K562 (cell line): ENCODE results near the gene XRCC2. TPM values are rescaled to one million over a fixed set of nuclear protein-coding genes. Genes with fewer than 3 reads are reported as not detected.
A peak's percentile ranks its signal among the peaks of the same experiment; 100 is the strongest.

ENCODE experiments used
- ATAC-seq: fragments of 200-7000 bp; cut with Tn5 transposase; 3 replicates; pipeline ENCODE4 v1.9.1; 2020; ENCODE audit warnings: moderate library complexity
- BruUV-seq: library from RNA; stranded (reverse); fragments of 400-500 nt; replicated peaks from 2 replicates; lab custom pipeline; 2021; lab: Mats Ljungman, UMichigan
- CTCF ChIA-PET: fragments of 300-600 bp; formaldehyde crosslinking; extraction: SDS; loops from one replicate; lab custom pipeline; 2021; ENCODE audit warnings: low intra/inter-chr PET ratio; lab: Yijun Ruan, JAX
- POLR2A ChIA-PET: fragments of 300-600, 350-650 bp; sonication (Branson Sonifier 250); formaldehyde crosslinking; extraction: SDS; loops from one replicate; lab custom pipeline; 2021; ENCODE audit warnings: antibody characterized with exemption, inconsistent platforms; lab: Yijun Ruan, JAX
- DNase-seq, 4 experiments: peaks; one replicate each; pipeline versions ENCODE4 v3.0.0 to v3.0.0-alpha.2; 2011 to 2018; ENCODE audit warnings: low spot score in 3 of 4, mixed read lengths in 3 of 4; ENCODE audit errors: extremely low read depth in 1 of 4
- FAIRE-seq: peaks from 2 replicates; lab custom pipeline; 2011; peaks lifted over from hg19 to GRCh38; lab: Jason Lieb, UNC
- H2AFZ ChIP-seq: 2 replicates; pipeline ENCODE4 v1.6.0; 2011; ENCODE audit warnings: low read depth, low read length, control low read depth, inconsistent platforms
- H3K27ac ChIP-seq: fragments of 200-600 bp; 3 replicates; pipeline ENCODE4 v1.8.0; 2011; ENCODE audit warnings: low read depth, mild to moderate bottlenecking, control low read depth, inconsistent platforms, low read length, moderate library complexity, mixed read lengths; ENCODE audit errors: extremely low read depth
- H3K27me3 ChIP-seq, 2 experiments: fragments of 300-600 bp in 1 of 2; 2 replicates in 1 of 2; 3 replicates in 1 of 2; pipeline versions ENCODE4 v1.6.0 to v1.8.0; 2011; ENCODE audit warnings: inconsistent platforms in 2 of 2, low read length in 2 of 2, mild to moderate bottlenecking in 1 of 2, mixed read lengths in 1 of 2, moderate library complexity in 1 of 2; ENCODE audit not compliant: control insufficient read depth in 2 of 2, insufficient read depth in 2 of 2
- H3K36me3 ChIP-seq: fragments of 300-600 bp; 3 replicates; pipeline ENCODE4 v1.8.0; 2011; ENCODE audit warnings: mild to moderate bottlenecking, low read length, inconsistent platforms; ENCODE audit not compliant: control insufficient read depth, insufficient read depth
- H3K4me1 ChIP-seq, 2 experiments: fragments of 200-600 bp in 1 of 2; replicated peaks in 1 of 2; 2 replicates in 1 of 2; 3 replicates in 1 of 2; pipeline versions ENCODE4 v1.5.1 to v1.8.0; 2011; ENCODE audit warnings: inconsistent platforms in 2 of 2, low read length in 2 of 2, mild to moderate bottlenecking in 1 of 2, mixed read lengths in 1 of 2, moderate library complexity in 1 of 2; ENCODE audit not compliant: control insufficient read depth in 2 of 2, insufficient read depth in 2 of 2
- H3K4me2 ChIP-seq: 2 replicates; pipeline ENCODE4 v1.6.1; 2011; ENCODE audit warnings: low read length, control low read depth, inconsistent platforms, mixed read lengths; ENCODE audit not compliant: insufficient read depth
- H3K4me3 ChIP-seq: fragments of 200-600 bp; sonication (generic), shearing (Covaris generic); 2 replicates; pipeline ENCODE4 v1.5.1; 2016; ENCODE audit warnings: control low read depth, inconsistent platforms
- H3K79me2 ChIP-seq: fragments of 200-600 bp; 3 replicates; pipeline ENCODE4 v1.8.0; 2011; ENCODE audit warnings: low read length, inconsistent platforms; ENCODE audit not compliant: control insufficient read depth, insufficient read depth
- H3K9ac ChIP-seq, 2 experiments: 2 replicates each; pipeline versions ENCODE4 v1.6.0 to v1.6.1; 2011; ENCODE audit warnings: low read depth in 2 of 2, low read length in 2 of 2, control low read depth in 1 of 2, inconsistent platforms in 1 of 2, mild to moderate bottlenecking in 1 of 2, mixed read lengths in 1 of 2; ENCODE audit not compliant: insufficient read depth in 1 of 2
- H3K9me1 ChIP-seq: one replicate; pipeline ENCODE4 v1.6.0; 2011; ENCODE audit warnings: inconsistent platforms, mild to moderate bottlenecking, low read length, moderate library complexity; ENCODE audit not compliant: control insufficient read depth, insufficient read depth
- H3K9me3 ChIP-seq: replicated peaks from 2 replicates; pipeline ENCODE4 v1.5.1; 2011; ENCODE audit warnings: low read depth, low read length, inconsistent platforms; ENCODE audit not compliant: control insufficient read depth, insufficient read depth
- H4K20me1 ChIP-seq: replicated peaks from 2 replicates; pipeline ENCODE4 v1.6.1; 2011; ENCODE audit warnings: low read length, inconsistent platforms, mixed read lengths; ENCODE audit not compliant: control insufficient read depth, insufficient read depth
- CEBPB ChIP-seq: fragments of 450-650 bp; IDR thresholded peaks from 2 replicates; pipeline ENCODE4 v1.6.1; 2016; ENCODE audit warnings: missing genetic modification characterization, missing compliant biosample characterization
- L3MBTL2 ChIP-seq: fragments of 450-650 bp; IDR thresholded peaks from 2 replicates; pipeline ENCODE4 v1.6.1; 2016; ENCODE audit warnings: mild to moderate bottlenecking, moderate library complexity
- MAZ ChIP-seq, 2 experiments: fragments of 450-650 bp in 1 of 2; sonication (generic) in 1 of 2; formaldehyde crosslinking; IDR thresholded peaks in 1 of 2; conservative IDR thresholded peaks in 1 of 2; 2 replicates each; pipeline versions ENCODE4 v1.4.0 to v1.5.0; 2020; ENCODE audit warnings: mild to moderate bottlenecking in 1 of 2, missing genetic modification reagents in 1 of 2
- POLR2AphosphoS2 ChIP-seq: IDR thresholded peaks from 2 replicates; pipeline ENCODE4 v1.6.1; 2012; ENCODE audit warnings: low read length, improper control_type of control experiment
- TBL1XR1 ChIP-seq, 2 experiments: IDR thresholded peaks; 2 replicates each; pipeline ENCODE4 v1.6.1; 2012; ENCODE audit warnings: improper control_type of control experiment in 2 of 2, low read length in 2 of 2, mild to moderate bottlenecking in 1 of 2
- TCFL5 ChIP-seq: fragments of 250-450 bp; sonication (Bioruptor Pico); conservative IDR thresholded peaks from 2 replicates; pipeline ENCODE4 v1.6.1; 2021; ENCODE audit warnings: mild to moderate bottlenecking, moderate library complexity, matching md5 sums
- TEAD2 ChIP-seq: fragments of 450-650 bp; IDR thresholded peaks from 2 replicates; pipeline ENCODE4 v1.6.1; 2016; ENCODE audit warnings: missing genetic modification characterization, control low read depth, missing compliant biosample characterization
- ZNF444 ChIP-seq: fragments of 250-450 bp; sonication (Bioruptor Pico); IDR thresholded peaks from 2 replicates; pipeline ENCODE4 v1.4.0; 2020; ENCODE audit warnings: mild to moderate bottlenecking, moderate library complexity
- WGBS: fragments of 100-300 bp; shearing (Covaris generic); methylation state at CpG from one replicate; pipeline ENCODE4 v1.1.6; 2016; ENCODE audit warnings: low coverage, mixed read lengths; ENCODE audit not compliant: insufficient coverage; ENCODE audit errors: missing lambda C conversion rate; 5-methylcytosine and 5-hydroxymethylcytosine counted together
- in situ Hi-C: fragments of 300-500 bp; cut with MboI; formaldehyde crosslinking; loops from 4 replicates; pipeline ENCODE4 v1.15.0; 2018; ENCODE audit warnings: inconsistent platforms, mixed read lengths
- intact Hi-C: fragments of 100-400 bp; cut with micrococcal nuclease; formaldehyde crosslinking; loops from 2 replicates; pipeline ENCODE4 v1.14.2; 2022
- polyA plus RNA-seq, 8 experiments: library from polyadenylated mRNA; depleted of rRNA in 4 of 8; stranded (reverse) in 5 of 8; unstranded in 3 of 8; fragments of >200 nt; fragmentation: Nextera tagmentation in 2 of 8; fragmentation: Illumina TruSeq in 1 of 8; extraction: Ambion mirVana in 2 of 8; extraction: Trizol in 1 of 8; gene quantifications; 2 replicates each; pipeline versions ENCODE4 v1.2.1 to v1.2.3, GENCODE V29; 2011 to 2014; ENCODE audit warnings: inconsistent platforms in 1 of 8, missing spikeins in 1 of 8
- total RNA-seq, 7 experiments: library from RNA; depleted of rRNA in 6 of 7; stranded (reverse); fragments of >200 nt in 6 of 7; fragmentation: Illumina TruSeq in 2 of 7; extraction: Trizol in 2 of 7; gene quantifications; 2 replicates each; pipeline versions ENCODE4 v1.2.1 to v1.2.3, GENCODE V29; 2011 to 2021; ENCODE audit warnings: low replicate concordance in 1 of 7
- TF ChIP-seq, protein P1 (sequence below): fragments of 250-450 bp; sonication (Bioruptor Pico); IDR thresholded peaks from 2 replicates; pipeline ENCODE4 v1.8.0; 2021; ENCODE audit warnings: mild to moderate bottlenecking, moderate library complexity
- TF ChIP-seq, protein P2 (sequence below): sonication (generic); formaldehyde crosslinking; IDR thresholded peaks from 2 replicates; pipeline ENCODE4 v1.8.1; 2023; ENCODE audit warnings: mild to moderate bottlenecking, missing genetic modification reagents

The XRCC2 gene
- total and polyA plus RNA-seq, 9 of the 15 experiments (the other 6 are each of a cell fraction or from before 2014, with no cell fraction given) = 16.2 to 58.0 (median 39.8) TPM

DNA sequence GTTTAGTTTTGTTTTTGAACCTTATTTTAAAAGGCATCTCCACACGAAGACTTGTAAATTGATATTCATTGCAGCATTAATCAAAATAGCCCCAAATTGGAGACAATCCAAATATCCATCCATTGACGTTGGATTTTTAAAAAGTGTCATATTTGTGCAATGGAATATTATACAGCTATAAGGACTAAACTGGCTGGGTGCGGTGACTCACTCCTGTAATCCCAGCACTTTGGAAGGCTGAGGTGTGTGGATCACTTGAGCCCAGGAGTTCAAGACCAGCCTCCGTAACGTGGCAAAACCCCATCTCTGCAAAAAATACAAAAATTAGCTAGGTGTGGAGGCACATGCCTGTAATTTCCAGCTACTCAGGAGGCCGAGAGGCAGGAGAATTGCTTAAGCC, 35.1 kb downstream of the XRCC2 start:
- no peaks in the 10 kb centered on the region; a peak in 1 of 5 replicates for H3K27me3 ChIP-seq
- BruUV-seq = no TSS peak
- no peaks in the 10 kb centered on the region for H3K9me1 ChIP-seq
- no peak overlapping the region for H2AFZ ChIP-seq
- H3K9me3 ChIP-seq = 0 out of 2 replicates have a peak, but pooled peaks cover 4% of the 10 kb centered on the region
- H3K36me3 ChIP-seq = peaks cover under 1% of the 10 kb centered on the region; the same call in 1 of the 3 replicates
- in situ Hi-C loops = no loop called here
- TF ChIP-seq POLR2AphosphoS2 = 0 out of 2 replicates have a peak, but pooled peaks have one; percentile 53
- no peak for TF ChIP-seq L3MBTL2
- intact Hi-C loops = no loop called here
- ChIA-PET CTCF (no interaction called here), POLR2A (interaction anchor here (1.6 kb wide), 1 partner anchor 21 kb away, joined by 3 read pairs; no protein-coding TSS in a partner anchor)
- no peaks in the 10 kb centered on the region for H4K20me1 ChIP-seq
- DNase-seq (no peak), FAIRE-seq (no peak), ATAC-seq (no peak)
- H3K79me2 ChIP-seq = no peaks in the 10 kb centered on the region
- H3K27ac ChIP-seq = no peak overlapping the region
- H3K4me2 ChIP-seq = no peak overlapping the region
- H3K9ac ChIP-seq = no peak overlapping the region
- WGBS = 42% methylated on average over 6 of the region's 6 CpGs
- H3K4me1 ChIP-seq = no peaks in the 10 kb centered on the region
- no peak overlapping the region for H3K4me3 ChIP-seq

DNA sequence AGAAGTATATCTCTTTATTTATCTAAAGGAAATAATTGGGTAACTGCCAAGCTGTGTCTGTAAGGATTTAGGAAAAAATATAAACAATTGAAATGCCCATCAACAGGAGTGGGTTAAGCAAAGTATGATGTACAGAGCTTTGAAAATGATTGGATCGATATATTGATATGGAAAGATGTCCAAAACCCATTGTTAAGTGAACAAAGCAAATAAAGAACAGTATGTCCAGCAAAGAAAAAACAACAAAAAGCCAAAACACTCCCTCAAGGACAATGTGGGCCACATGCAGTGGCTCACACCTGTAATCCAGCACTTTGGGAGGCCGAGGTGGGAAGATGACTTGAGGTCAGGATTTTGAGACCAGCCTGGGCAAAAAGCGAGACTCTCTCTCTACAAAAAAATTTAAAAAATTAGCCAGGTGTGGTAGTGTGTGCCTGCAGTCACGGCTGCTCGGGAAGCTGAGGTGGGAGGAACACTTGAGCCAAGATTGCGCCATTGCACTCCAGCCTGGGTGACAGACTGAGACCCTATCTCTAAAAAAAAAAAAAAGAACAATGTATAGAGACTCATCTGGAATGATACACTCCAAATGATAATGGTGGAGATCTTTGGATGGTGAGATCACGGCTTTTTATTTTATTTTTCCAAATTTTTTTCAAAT, 37.9 kb downstream of the XRCC2 start:
- FAIRE-seq (no peak), DNase-seq (no peak), ATAC-seq (no peak)
- no peaks in the 10 kb centered on the region for H3K36me3 ChIP-seq
- no TSS peak for BruUV-seq
- H3K9me3 ChIP-seq = no peaks in the 10 kb centered on the region
- H3K4me2 ChIP-seq = no peak overlapping the region
- no peaks in the 10 kb centered on the region for H3K79me2 ChIP-seq
- no peak overlapping the region for H3K9ac ChIP-seq
- intact Hi-C loops = no loop called here
- ChIA-PET POLR2A (interaction anchor here (1.4 to 1.5 kb wide), 2 partner anchors 11 to 34 kb away, joined by 4 read pairs; no protein-coding TSS in a partner anchor), CTCF (no interaction called here)
- H3K9me1 ChIP-seq = no peaks in the 10 kb centered on the region
- TF ChIP-seq ZNF444 (CRISPR knock-in tag) (no peak), TEAD2 (tag) (no peak), MAZ (CRISPR knock-in tag; conservative IDR thresholded peaks at IDR 0.05 in 1 of 2, IDR thresholded peaks at IDR 0.05 in 1 of 2) (no peak), TCFL5 (CRISPR knock-in tag) (no peak), CEBPB (tag) (peak; percentile 55; the same call in 1 of the 2 replicates), TBL1XR1 (IDR thresholded peaks at IDR 0.05; ENCODE audit: low read length in 2 of 2) (no peak)
- TF ChIP-seq, protein P1, sequence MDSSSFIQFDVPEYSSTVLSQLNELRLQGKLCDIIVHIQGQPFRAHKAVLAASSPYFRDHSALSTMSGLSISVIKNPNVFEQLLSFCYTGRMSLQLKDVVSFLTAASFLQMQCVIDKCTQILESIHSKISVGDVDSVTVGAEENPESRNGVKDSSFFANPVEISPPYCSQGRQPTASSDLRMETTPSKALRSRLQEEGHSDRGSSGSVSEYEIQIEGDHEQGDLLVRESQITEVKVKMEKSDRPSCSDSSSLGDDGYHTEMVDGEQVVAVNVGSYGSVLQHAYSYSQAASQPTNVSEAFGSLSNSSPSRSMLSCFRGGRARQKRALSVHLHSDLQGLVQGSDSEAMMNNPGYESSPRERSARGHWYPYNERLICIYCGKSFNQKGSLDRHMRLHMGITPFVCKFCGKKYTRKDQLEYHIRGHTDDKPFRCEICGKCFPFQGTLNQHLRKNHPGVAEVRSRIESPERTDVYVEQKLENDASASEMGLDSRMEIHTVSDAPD = no peak
- TF ChIP-seq, protein P2, sequence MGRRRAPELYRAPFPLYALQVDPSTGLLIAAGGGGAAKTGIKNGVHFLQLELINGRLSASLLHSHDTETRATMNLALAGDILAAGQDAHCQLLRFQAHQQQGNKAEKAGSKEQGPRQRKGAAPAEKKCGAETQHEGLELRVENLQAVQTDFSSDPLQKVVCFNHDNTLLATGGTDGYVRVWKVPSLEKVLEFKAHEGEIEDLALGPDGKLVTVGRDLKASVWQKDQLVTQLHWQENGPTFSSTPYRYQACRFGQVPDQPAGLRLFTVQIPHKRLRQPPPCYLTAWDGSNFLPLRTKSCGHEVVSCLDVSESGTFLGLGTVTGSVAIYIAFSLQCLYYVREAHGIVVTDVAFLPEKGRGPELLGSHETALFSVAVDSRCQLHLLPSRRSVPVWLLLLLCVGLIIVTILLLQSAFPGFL (CRISPR knock-in tag) = no peak
- no peak overlapping the region for H3K4me3 ChIP-seq
- in situ Hi-C loops = no loop called here
- 29% methylated on average over 7 of the region's 7 CpGs for WGBS
- H3K27me3 ChIP-seq = no peaks in the 10 kb centered on the region; a peak in 3 of 5 replicates
- H3K4me1 ChIP-seq = peaks cover 4 to 6% of the 10 kb centered on the region in 2 experiments; a peak in 2 of 5 replicates
- H4K20me1 ChIP-seq = no peaks in the 10 kb centered on the region
- no peak overlapping the region for H2AFZ ChIP-seq
- H3K27ac ChIP-seq = no peak overlapping the region
